ENCODE data around the gene IRAK2.

- no peak for TF ChIP-seq CTCF (conservative IDR thresholded peaks at IDR 0.05; ENCODE audit: low read depth, low read length)
- TF ChIP-seq EZH2 (IDR thresholded peaks at IDR 0.05; ENCODE audit: borderline replicate concordance, low read depth, low read length, poor library complexity, severe bottlenecking): no peak
These were observed 21.8 kb upstream of the IRAK2 start for GRCh38 chr3:10142707-10143560.
